GM21423 (cell line): ENCODE data around the gene DPYD.

Source experiments
- ATAC-seq: cut with Tn5 transposase; IDR thresholded peaks from one replicate; pipeline ENCODE4 v1.9.1; 2021; ENCODE audit warnings: mild to moderate bottlenecking, moderate library complexity; ENCODE audit not compliant: unreplicated experiment

Gene DPYD

GRCh38 chr1:97560714-97561113 lies 360.1 kb downstream of the DPYD start:
- ATAC-seq: no peak

GRCh38 chr1:97553971-97554370 lies 366.9 kb downstream of the DPYD start:
- ATAC-seq: no peak

GRCh38 chr1:97551113-97551512 lies 369.7 kb downstream of the DPYD start:
- no peak for ATAC-seq

- ATAC-seq: no peak
These were observed 375.4 kb downstream of the DPYD start for GRCh38 chr1:97545446-97545845.

DNA sequence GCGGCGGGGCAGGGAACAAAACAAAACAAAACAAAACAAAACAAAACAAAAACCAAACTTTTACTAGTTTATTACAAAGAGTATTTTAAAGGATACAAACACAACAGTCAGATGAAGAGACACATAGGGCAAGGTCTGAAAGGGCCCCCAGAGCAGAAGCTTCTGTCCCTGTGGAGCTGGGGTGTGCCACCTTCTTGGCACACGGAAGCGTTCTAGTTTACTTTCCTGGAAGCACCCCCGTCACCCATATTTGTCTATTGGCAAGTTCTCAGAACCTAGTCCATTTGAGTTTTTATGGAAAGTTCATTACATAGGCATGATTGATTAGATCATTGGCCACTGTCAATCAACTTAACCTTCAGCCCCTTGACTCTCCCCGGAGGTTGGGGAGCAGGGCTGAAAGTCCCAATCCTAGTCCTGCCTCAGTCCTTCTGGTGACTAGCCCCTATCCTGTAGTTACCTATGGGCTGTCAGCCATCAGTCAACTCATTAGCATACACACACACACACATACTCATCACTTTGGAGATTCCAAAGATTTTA lies 380.4 kb downstream of the DPYD start:
- no peak for ATAC-seq

DNA sequence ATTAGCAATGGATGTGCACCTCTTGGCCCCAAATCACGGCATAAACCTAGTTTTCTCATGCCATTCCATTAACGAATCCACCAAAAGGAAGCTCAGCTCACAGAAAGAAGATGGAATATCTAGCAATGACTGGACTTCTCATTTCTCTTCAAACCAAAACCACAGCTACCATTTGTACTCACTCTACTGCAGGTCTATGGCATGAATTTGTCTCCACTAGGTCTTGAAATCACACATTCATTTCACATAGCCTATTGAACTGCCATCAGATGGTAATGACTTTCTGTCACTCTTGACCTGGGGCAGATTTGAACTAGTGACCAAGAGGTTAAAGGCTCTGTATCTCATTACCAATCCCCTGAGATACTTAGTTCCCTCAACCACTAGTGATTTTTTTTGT lies 382.7 kb downstream of the DPYD start:
- no peak for ATAC-seq

DNA sequence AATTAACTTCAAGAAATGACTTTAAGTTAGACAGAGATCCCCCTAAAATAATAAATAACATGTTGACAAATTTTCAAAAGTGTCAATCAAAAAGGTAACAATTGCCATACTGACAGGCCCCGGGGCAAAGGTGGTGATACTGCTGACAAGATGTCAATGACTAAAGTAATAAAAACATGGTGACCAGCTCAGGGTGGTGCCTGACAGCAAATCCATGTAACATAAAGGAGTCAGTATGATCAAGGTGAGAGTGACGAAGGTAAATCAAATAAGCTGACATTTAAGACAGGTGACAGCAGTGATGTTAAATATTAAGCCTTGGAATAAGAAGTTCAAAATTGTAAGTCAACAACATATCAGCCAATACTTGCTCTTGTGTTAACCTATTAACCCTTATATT lies 387.5 kb downstream of the DPYD start:
- no peak for ATAC-seq

- ATAC-seq: no peak
These were observed 391.2 kb downstream of the DPYD start for GRCh38 chr1:97529600-97529999.

DNA sequence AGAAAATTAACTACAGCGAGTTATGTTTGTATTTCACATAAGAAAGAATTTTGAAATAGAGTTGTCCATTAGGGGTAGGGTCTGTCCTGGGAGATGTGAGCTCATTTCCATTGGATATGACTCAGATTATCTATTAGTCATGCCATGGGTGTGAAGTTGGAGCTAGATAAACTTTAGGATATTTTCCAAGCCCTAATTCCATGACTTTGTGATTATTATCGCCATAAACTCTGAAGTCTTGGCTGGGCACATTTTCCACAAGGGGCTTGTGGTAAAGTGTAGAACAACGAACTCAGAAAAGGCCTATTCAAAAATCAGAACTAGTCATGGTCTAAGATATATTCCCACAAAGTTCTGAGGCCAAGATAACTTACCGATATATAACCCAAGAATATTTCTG lies 396.6 kb downstream of the DPYD start:
- no peak for ATAC-seq

DNA sequence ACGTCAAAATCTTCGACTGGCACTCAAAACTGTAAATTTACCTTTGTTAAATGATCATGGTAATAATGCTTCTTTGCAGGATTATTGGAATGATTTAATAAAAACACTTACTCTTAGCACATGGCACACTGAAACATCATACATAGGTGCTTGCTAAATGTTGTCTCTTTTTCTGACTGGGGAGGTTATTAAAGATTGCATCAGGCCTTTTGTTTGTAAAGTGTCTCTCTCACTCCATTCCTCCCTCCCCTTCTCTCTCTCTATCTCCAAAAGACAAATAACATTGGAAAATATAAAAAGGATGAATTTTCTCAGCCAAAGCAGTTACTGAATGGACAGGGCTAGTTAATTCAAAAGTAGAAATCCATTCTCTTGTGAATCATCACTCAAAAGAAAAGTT lies 404.2 kb downstream of the DPYD start:
- no peak for ATAC-seq

- no peak for ATAC-seq
These were observed 412.1 kb downstream of the DPYD start for GRCh38 chr1:97508653-97509218.

DNA sequence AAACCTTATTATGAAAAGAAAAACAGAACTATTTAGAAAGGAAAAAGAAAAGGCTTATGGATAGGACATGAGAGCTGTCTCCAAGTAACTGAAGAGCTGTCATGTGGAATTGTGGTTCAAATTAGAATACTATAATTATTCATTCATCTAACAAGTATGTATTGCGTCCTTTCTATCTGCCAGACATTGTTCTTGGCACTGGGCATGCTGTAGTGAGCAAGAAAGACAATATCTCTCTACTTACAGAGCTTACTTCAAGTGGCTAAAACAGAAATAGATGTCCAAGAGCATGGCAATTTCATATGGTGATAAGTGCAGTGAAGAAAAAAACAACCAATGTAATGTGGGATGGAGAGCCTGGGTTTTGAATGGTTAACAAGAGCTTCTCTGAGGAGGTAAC lies 413.0 kb downstream of the DPYD start:
- no peak for ATAC-seq

DNA sequence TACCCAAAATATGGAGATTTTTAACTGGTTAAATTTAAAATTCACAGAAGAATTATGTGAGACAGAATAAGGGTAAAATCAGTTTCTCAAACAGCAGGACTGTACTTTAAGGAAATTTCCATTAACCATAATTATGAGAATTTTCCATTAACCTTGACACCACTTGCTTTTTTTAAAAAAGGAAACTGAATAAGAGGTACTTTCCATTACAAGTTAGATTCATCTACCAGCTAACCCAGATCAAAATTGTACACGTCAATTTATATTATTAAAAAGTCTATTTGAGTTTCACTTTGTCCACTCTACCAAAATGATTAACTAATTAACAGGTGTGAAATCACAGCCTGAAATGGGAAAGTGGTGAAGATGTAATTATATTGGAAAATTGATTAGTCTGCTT lies 414.5 kb downstream of the DPYD start:
- no peak for ATAC-seq

DNA sequence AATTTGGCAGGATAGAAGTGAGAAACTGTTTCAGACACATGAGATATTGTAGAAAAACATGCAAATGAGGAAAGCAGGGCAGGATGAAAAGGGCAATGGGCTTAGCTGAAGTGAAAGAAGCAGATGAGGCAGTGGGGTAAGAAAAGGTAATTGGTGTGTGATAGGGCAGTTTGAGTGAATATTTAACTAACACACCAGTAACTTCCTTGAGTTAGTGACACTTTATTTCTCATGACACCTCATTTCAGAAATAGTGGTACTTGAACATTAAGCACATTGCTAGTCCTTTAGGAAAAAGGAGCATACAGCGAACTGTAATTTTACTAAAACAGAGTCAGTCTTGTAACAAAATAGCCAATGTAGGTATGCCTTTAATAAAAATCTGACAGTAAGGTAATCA lies 415.0 kb downstream of the DPYD start:
- peak; percentile 96 for ATAC-seq

GRCh38 chr1:97505289-97505688 lies 415.5 kb downstream of the DPYD start:
- ATAC-seq: peak; percentile 4

- no peak for ATAC-seq
These were observed 418.5 kb downstream of the DPYD start for GRCh38 chr1:97502360-97502759.

GRCh38 chr1:97501628-97502027 lies 419.2 kb downstream of the DPYD start:
- ATAC-seq: no peak

- ATAC-seq: no peak
These were observed 420.1 kb downstream of the DPYD start for GRCh38 chr1:97500760-97501159.

DNA sequence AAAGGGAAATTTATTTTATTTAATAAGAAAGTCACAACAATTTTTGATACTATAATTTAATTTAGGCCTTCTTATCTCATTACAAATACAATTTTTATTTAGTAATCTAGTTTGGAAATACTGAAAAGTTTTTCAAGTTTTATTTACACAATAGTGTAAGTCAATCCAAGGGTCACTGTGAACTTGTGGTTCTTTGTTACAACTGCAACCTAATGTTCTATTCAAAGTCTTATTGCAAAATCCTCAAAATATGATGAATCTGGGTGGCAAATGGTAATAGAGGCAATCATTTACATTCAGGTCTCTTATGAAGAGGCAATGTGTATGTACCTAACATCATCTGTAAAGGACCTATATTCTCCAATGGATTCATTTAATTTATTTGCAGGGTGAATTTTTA lies 421.2 kb downstream of the DPYD start:
- ATAC-seq: no peak

DNA sequence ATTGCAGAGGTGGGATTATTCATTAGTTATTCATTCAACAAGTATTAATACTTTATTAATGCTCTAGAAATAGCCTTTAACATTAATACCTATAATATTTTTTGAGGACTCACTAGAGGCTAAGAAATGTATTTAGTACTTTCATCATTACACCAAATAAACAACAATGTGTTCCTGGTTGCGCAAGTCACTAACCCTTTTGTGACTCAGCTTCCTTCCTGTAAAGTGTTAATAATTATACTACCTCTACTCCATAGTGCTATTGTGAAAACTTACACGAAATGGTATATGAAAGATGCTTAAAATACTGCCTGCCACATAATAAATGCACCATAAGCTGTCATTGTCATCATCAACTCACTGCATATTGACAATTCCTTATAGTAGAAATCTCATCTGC lies 431.0 kb downstream of the DPYD start:
- ATAC-seq: no peak

DNA sequence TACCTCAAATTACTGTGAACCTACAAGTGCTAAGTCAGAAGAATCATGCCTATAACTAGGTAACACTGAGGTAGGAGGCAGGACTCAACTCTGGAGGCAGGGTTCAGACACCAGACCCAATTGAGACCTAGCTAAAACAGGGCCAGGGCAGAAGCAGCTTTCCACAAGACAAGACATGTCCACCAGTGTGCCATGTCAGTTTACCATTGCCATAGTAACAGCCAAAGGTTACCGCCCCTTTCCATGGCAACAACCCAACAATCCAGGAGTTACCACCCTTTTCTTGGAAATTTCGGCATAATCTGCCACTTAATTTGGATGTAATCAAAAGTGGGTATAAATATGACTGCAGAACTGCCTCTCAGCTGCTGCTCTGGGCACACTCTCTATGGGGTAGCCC lies 432.3 kb downstream of the DPYD start:
- no peak for ATAC-seq

GRCh38 chr1:97482022-97482421 lies 438.8 kb downstream of the DPYD start:
- ATAC-seq: no peak

DNA sequence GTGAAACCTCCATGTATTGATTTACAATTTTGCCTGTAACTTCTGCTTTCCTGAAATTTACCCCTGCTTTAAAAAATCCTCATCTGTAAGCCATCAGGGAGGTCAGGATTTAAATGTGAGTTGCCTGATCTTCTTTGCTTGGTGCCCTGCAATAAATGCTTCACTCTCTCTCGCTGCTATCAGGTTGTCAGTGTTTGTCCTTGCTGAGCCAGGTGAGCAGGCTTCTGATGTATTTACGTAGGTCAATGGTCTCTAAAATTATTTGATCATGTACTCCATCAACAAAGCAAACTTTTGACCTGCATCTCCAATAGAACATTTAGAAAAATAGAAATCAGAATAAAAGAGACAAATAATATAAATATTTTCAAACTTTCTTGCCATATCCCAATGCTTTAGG lies 453.4 kb downstream of the DPYD start:
- ATAC-seq: no peak
